ENCODE measurements around the gene DNAAF5.
"Not testable (repeated sequence)": the region's sequence is repeated elsewhere in the genome, so short reads cannot be mapped to it uniquely, and the experiment has no call there.

Gene DNAAF5

DNA sequence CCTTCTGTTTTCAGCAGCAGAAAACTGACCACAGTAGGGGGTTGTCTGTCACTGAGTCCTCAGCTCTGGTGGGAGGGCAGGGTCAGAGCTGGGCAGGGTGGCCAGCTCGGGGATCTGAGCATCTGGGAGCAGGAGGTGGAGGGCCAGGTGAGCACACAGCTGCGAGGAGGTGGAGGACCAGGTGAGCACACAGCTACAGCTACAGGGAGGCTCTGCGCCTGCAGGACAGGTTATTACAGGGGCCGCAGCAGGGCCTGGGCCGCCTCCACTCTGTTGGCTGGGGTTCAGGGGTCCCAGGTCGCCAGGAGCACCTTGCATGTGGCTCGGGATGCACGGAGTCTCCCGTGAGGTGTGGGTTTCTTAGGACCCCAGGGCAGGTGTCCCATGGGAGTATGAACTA is 53.0 kb downstream of the DNAAF5 start:
- in situ Hi-C loops (cut with MboI; ENCODE audit: low sequenced_read_pairs) = loop anchor here (5.0 kb wide), 1 partner anchor 457 kb away; no protein-coding TSS in a partner anchor

DNA sequence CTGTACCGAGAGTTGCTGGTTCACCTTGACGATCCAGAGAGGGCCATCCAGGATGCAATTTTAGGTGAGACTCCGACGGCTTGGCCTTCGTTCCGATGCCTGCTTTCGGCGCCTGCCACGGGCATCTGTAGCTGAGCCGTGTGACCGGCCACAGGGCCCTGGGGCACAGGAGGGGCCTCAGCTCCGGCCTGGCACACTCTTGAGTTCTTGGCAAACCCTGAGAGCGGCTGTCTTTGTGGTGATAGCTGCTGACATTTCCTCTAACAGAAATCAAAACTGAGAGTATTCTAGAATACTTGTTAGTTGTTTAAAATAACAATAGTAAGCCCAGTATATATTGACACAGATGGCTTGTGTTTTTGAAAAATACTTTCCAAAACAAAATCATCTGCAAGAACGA is 53.6 kb downstream of the DNAAF5 start:
- in situ Hi-C loops (cut with MboI; ENCODE audit: low sequenced_read_pairs) = no loop called here

DNA sequence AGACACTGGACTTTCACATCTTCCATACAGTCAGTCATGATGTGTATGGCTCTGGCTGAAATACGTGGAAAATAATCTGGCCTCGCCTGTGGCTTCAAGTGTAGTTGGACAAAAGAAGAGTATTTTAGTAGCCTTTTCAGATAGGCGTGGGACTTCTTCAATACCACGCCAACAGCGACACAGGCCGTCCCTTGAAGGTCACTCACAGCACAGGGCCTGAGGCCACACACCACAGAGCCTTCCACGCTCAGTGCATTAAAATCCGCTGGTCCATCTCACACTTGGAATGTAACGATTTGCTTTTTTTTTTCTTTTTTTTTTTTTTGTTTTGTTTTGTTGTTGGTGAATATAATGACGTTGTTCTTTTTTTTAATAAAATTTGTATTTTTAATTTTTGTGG is 54.0 kb downstream of the DNAAF5 start:
- in situ Hi-C loops (cut with MboI; ENCODE audit: low sequenced_read_pairs) = no loop called here

GRCh38 chr7:781186-781849 is 54.8 kb downstream of the DNAAF5 start:
- in situ Hi-C loops (cut with MboI; ENCODE audit: low sequenced_read_pairs) = no loop called here

GRCh38 chr7:781936-782529 is 55.5 kb downstream of the DNAAF5 start:
- in situ Hi-C loops (cut with MboI; ENCODE audit: low sequenced_read_pairs) = no loop called here

- in situ Hi-C loops (cut with MboI; ENCODE audit: low sequenced_read_pairs) = no loop called here
These were observed 56.4 kb downstream of the DNAAF5 start for GRCh38 chr7:782718-783449.

GRCh38 chr7:783556-784490 is 57.3 kb downstream of the DNAAF5 start:
- in situ Hi-C loops (cut with MboI; ENCODE audit: low sequenced_read_pairs) = no loop called here

DNA sequence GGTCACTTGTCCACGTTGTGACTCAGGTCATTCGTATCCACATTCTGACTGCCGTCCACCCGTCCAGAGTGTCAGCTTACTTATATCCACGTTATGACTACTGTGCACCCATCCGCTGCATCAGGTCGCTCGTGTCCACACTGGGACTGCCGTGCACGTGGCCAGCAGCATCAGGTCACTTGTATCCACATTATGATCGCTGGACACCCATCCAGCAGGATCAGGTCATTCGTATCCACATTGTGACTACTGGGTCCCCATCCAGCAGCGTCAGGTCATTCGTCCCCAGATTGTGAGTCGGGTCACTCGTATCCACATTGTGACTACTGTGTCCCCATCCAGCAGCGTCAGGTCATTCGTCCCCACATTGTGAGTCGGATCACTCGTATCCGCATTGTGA is 58.5 kb downstream of the DNAAF5 start:
- in situ Hi-C loops (cut with MboI; ENCODE audit: low sequenced_read_pairs) = no loop called here

- in situ Hi-C loops (cut with MboI; ENCODE audit: low sequenced_read_pairs) = no loop called here
These were observed 58.9 kb downstream of the DNAAF5 start for GRCh38 chr7:785416-785815.

DNA sequence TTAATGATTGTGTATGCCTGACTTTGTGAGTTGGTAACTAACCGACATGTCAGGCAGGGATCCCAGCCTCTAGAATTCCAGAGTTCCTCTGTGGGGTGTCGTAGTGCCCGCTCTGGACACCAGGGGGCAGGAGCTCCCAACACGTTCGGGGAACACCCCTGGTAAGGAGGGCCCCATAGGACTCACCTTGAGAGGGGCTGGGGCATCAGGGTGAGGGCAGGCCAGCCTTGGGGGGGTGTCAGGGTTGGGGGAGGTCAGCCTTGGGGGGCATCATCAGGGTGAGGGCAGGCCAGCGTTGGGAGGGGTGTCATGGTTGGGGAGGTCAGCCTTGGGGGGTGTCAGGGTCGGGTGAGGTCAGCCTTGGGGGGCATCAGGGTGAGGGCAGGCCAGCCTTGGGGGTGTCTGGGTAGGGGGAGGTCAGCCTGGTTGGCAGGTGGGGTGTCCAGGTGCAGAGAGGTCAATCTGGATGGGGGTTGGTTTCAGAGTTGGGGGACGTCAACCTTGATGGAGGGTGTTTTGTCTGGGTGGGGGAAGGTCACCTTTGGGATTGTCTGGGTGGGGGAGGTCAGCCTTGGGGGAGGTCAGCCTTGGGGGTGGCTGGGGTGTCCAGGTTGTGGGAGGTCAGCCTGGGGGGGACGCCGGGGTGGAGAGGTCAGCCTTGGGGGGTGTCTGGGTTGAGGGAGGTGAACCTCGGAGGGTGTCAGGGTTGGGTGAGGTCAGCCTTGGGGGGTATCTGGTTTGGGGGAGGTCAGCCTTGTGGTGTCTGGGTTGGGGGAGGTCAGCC is 60.2 kb downstream of the DNAAF5 start:
- in situ Hi-C loops (cut with MboI; ENCODE audit: low sequenced_read_pairs) = no loop called here

DNA sequence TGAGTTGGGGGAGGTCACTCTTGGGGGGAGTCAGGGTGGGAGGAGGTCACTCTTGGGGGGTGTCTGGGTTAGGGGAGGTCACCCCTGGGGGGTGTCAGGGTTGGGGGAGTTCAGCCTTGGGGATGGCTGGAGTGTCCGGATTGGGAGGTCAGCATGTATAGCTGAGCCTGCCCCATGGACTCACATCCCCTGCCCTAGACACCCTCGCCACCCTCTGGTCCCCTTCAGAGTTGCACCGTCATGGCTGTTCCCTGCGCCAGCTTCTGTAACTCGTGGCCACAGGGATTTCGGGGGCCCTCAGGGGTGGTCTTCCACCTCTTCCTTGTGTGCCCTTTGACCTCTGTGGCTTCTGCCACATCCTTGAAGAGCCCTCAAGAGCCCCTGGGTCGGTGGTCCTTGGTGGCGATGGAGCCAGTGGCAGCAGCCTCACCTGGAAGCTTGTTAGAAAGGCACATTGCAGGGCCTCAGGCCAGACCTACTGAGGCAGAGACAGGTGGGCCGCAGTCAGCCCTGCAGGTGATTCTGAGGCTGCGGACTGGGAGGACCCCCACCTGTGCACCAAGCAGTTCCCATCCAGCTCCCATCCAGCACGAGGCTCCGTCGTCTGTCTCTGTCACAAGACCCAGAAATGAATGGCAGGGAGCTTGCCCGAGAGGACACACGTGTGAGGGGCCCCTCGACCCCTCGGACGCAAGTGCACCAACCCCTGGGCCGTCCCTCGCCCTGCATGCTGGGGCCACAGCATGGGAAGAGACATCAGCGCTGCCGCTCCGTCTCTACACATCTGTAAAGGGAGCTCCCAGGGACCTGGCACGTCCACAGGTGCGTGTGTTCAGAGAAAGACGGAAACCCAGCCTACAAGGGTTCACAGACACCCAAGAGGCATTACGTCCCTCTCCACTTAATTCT is 61.1 kb downstream of the DNAAF5 start:
- in situ Hi-C loops (cut with MboI; ENCODE audit: low sequenced_read_pairs) = no loop called here

DNA sequence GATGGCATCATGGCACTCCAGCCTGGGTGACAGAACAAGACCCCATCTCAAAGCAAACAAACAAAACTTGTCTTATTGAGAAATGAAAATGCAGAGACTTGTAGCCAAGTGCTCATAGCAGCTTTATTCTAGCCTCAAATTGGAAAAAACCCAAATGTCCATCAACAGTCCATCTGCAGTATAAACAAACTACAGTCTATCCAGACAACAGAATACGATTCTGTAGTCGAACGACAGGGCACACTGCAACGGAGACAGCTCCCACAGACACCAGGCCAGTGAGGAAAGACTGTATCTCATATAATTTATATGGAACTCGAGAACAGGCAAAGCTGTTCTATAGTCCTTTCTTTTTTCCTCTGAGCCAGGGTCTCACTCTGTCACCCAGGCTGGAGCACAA is 65.0 kb downstream of the DNAAF5 start:
- in situ Hi-C loops (cut with MboI; ENCODE audit: low sequenced_read_pairs) = no loop called here

DNA sequence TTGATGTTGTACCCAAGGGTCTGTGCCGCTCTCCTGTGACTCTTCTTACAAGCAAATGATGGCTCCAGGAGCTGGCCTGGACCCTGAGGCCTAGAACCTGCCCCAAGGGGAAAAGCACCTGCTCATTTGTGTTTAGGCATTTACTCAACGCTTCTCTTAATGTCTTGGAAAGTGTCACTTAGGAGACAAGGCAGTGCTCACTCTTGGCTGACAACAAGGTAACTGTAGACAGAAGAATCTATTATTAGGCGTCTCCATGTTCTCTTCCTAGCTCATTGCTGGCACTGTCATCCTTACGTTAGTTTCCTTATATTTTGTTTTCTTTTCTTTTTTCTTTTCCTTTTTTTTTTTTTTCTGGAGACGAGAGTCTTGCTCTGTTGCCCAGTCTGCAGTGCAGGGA is 67.7 kb downstream of the DNAAF5 start:
- in situ Hi-C loops (cut with MboI; ENCODE audit: low sequenced_read_pairs) = no loop called here

- in situ Hi-C loops (cut with MboI; ENCODE audit: low sequenced_read_pairs) = no loop called here
These were observed 68.3 kb downstream of the DNAAF5 start for GRCh38 chr7:794671-795329.

DNA sequence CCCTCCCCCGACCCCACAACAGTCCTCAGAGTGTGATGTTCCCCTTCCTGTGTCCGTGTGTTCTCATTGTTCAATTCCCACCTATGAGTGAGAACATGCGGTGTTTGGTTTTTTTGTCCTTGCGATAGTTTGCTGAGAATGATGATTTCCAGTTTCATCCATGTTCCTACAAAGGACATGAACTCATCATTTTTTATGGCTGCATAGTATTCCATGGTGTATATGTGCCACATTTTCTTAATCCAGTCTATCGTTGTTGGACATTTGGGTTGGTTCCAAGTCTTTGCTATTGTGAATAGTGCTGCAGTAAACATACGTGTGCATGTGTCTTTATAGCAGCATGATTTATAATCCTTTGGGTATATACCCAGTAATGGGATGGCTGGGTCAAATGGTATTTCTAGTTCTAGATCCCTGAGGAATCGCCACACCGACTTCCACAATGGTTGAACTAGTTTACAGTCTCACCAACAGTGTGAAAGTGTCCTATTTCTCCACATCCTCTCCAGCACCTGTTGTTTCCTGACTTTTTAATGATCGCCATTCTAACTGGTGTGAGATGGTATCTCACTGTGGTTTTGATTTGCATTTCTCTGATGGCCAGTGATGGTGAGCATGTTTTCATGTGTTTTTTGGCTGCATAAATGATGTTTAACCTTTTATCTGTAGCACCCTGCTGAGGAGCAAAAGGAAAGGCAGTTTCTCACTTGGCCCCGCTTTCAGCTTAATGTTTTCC is 70.1 kb downstream of the DNAAF5 start:
- in situ Hi-C loops (cut with MboI; ENCODE audit: low sequenced_read_pairs) = not testable (repeated sequence)

GRCh38 chr7:798921-799470 is 72.5 kb downstream of the DNAAF5 start:
- in situ Hi-C loops (cut with MboI; ENCODE audit: low sequenced_read_pairs) = no loop called here

DNA sequence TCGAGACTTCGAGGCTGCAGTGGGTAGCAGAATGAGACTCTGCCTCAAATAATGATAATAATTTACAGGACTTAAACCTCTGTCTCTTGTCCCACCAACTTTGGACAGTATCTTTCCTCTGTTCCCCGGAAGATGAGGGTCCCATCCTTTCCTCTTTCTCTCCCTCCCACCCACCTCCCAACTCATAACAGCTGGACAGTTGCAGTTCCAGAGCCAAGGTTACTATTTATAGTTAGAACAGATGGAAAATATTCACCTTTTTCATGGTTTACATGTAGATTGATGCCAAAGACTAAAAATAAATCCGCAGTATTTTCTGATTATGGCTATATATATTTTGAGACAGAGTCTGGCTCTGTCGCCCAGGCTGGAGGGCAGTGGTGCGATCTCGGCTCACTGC is 74.2 kb downstream of the DNAAF5 start:
- in situ Hi-C loops (cut with MboI; ENCODE audit: low sequenced_read_pairs) = no loop called here

GRCh38 chr7:801351-801750 is 74.9 kb downstream of the DNAAF5 start:
- in situ Hi-C loops (cut with MboI; ENCODE audit: low sequenced_read_pairs) = not testable (repeated sequence)
